Type B pancreatic cell (in vitro differentiated cells): ENCODE data around the gene MRPL55. TPM values are rescaled to one million over a fixed set of nuclear protein-coding genes. Genes with fewer than 3 reads are reported as not detected.
A peak's percentile ranks its signal among the peaks of the same experiment; 100 is the strongest.

Source experiments
- DNase-seq: peaks from one replicate; pipeline ENCODE4 v3.0.0; 2021; ENCODE audit warnings: mixed read lengths; ENCODE audit not compliant: unreplicated experiment; ENCODE audit errors: extremely low spot score
- H3K27ac Mint-ChIP-seq: 2 replicates; pipeline ENCODE4 v1.8.0; 2021; ENCODE audit warnings: mild to moderate bottlenecking, mixed read lengths
- H3K27me3 Mint-ChIP-seq: 2 replicates; pipeline ENCODE4 v1.8.0; 2021; ENCODE audit warnings: mixed read lengths
- H3K36me3 Mint-ChIP-seq: 2 replicates; pipeline ENCODE4 v1.8.0; 2021; ENCODE audit warnings: mixed read lengths
- H3K4me1 Mint-ChIP-seq: one replicate; pipeline ENCODE4 v1.8.0; 2021; ENCODE audit warnings: mixed read lengths; ENCODE audit not compliant: unreplicated experiment
- H3K4me3 Mint-ChIP-seq: 2 replicates; pipeline ENCODE4 v1.8.0; 2021; ENCODE audit warnings: mild to moderate bottlenecking, mixed read lengths
- H3K9me3 Mint-ChIP-seq: 2 replicates; pipeline ENCODE4 v1.8.0; 2021; ENCODE audit warnings: mixed read lengths
- CTCF ChIP-seq: fragments of 200-600 bp; sonication (generic); conservative IDR thresholded peaks from 2 replicates; pipeline ENCODE4 v1.5.0; 2021; ENCODE audit warnings: antibody characterized with exemption, mild to moderate bottlenecking
- total RNA-seq: library from RNA; stranded (reverse); gene quantifications from 2 replicates; pipeline ENCODE4 v1.2.1, GENCODE V29; 2021; ENCODE audit warnings: low replicate concordance

Gene MRPL55
- total RNA-seq, 1 donor from 2014 or later: 47.4 TPM

- Mint-ChIP-seq H3K4me3 (no peak overlapping the region), H3K4me1 (peaks cover 26% of the 10 kb centered on the region), H3K36me3 (peaks cover 24% of the 10 kb centered on the region), H3K27ac (peak overlapping the region; percentile 81), H3K9me3 (no peaks in the 10 kb centered on the region), H3K27me3 (no peaks in the 10 kb centered on the region)
- DNase-seq: no peak
- no peak for TF ChIP-seq CTCF
These were observed 18.5 kb downstream of the MRPL55 start for GRCh38 chr1:228090613-228091081.

- peaks cover 35% of the 10 kb centered on the region for H3K4me1 Mint-ChIP-seq
- peak overlapping the region; percentile 64 for H3K4me3 Mint-ChIP-seq
- no peaks in the 10 kb centered on the region for H3K27me3 Mint-ChIP-seq
- TF ChIP-seq CTCF: no peak
- DNase-seq: no peak
- no peaks in the 10 kb centered on the region for H3K9me3 Mint-ChIP-seq
- peaks cover 16% of the 10 kb centered on the region for H3K36me3 Mint-ChIP-seq
- H3K27ac Mint-ChIP-seq: peak overlapping the region; percentile 81
These were observed 19.3 kb downstream of the MRPL55 start for GRCh38 chr1:228089519-228090380.

- Mint-ChIP-seq H3K4me1 (peaks cover 43% of the 10 kb centered on the region), H3K4me3 (peak overlapping the region; percentile 64), H3K27me3 (no peaks in the 10 kb centered on the region), H3K9me3 (no peaks in the 10 kb centered on the region), H3K36me3 (peaks cover 8% of the 10 kb centered on the region), H3K27ac (peak overlapping the region; percentile 81)
- TF ChIP-seq CTCF: no peak
- no peak for DNase-seq
These were observed 20.3 kb downstream of the MRPL55 start for GRCh38 chr1:228088586-228089498.

- TF ChIP-seq CTCF: no peak
- peaks cover 46% of the 10 kb centered on the region for H3K4me1 Mint-ChIP-seq
- H3K27ac Mint-ChIP-seq: peak overlapping the region; percentile 81
- DNase-seq: no peak
- H3K36me3 Mint-ChIP-seq: peaks cover 8% of the 10 kb centered on the region
- no peaks in the 10 kb centered on the region for H3K9me3 Mint-ChIP-seq
- H3K27me3 Mint-ChIP-seq: no peaks in the 10 kb centered on the region
- peak overlapping the region; percentile 24 for H3K4me3 Mint-ChIP-seq
These were observed 21.3 kb downstream of the MRPL55 start for GRCh38 chr1:228087771-228088251.

GRCh38 chr1:228085287-228085951 is 23.7 kb downstream of the MRPL55 start:
- no peaks in the 10 kb centered on the region for H3K27me3 Mint-ChIP-seq
- no peak for TF ChIP-seq CTCF
- peaks cover 46% of the 10 kb centered on the region for H3K4me1 Mint-ChIP-seq
- peak overlapping the region; percentile 98 for H3K4me3 Mint-ChIP-seq
- no peaks in the 10 kb centered on the region for H3K9me3 Mint-ChIP-seq
- DNase-seq: no peak
- peak overlapping the region; percentile 99 for H3K27ac Mint-ChIP-seq
- peaks cover 4% of the 10 kb centered on the region for H3K36me3 Mint-ChIP-seq
